NCI-H2029 treated with DMSO at 0.1 percent for 48 hours (cell line): ENCODE data around the gene SLC22A31.

Experiments
- DNase-seq: peaks from one replicate; lab custom pipeline; 2025; lab: John Stamatoyannopoulos, UW

Gene SLC22A31

DNA sequence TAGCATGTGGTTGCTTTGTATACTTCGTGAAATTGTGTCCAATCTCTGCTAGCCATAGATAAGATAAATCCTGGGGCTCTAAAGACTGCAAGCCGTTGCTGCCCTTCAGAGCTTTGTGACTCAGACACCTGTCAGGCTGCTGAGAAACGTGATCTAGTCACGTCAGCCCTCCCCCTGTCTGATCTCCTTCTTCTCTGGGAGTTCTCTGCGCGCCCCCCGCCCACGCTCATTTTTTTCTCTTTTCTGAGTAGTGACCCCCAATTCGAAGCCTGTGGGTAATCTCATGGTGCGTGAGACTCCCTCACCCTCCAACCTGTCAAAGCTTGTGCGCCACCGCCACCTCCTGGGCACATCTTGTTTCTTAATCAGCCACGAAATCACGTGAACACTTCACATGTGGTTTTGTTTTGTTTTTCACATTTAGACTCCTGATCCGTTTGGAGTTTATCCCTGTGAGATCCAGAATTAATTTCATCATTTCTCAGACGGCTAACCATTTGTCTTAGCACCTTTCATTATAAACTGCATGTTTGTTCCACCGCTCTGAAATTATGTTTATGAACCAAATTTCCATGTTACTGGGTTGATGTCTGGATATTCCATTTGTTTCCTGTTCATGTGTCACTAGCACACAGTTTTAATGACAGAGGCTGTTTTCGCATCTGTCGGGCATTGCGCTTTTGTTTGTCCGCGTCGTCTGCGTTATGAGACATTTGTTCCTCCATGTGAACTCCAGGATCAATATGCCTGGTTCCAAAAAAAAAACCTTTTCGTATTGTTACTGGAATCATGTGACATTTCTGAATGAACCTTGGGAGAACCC lies 16.2 kb upstream of the SLC22A31 start:
- DNase-seq: peak; percentile 8

DNA sequence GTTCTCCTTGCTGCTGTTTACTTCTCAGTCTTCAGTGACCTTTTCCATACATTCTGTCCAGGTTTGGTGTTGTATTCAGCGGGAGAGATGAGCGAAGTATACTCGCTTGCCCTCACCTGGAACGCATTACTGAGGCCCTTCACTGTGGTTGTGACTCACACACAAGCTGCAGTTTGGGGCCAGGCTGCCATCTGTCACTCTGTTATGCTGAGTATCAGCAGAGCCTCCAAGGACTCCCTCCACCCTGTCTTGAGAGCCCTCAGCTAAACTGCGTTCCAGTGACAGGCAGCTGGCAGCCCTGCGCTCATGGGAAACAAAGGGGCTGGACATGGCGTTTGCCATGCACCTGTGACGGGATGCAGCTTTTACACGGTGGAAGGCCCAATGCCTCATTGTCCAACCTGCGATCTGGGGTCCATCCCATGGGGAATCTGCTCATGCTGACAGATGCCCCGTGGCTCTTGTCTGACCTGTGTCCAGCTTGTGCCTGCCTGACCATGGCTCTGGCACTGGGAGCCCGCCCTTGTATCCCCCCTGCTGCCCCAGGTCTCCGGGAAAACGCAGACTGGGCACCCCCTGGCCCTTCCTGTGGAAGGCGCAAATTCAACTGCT lies 10.7 kb upstream of the SLC22A31 start:
- DNase-seq: no peak

DNA sequence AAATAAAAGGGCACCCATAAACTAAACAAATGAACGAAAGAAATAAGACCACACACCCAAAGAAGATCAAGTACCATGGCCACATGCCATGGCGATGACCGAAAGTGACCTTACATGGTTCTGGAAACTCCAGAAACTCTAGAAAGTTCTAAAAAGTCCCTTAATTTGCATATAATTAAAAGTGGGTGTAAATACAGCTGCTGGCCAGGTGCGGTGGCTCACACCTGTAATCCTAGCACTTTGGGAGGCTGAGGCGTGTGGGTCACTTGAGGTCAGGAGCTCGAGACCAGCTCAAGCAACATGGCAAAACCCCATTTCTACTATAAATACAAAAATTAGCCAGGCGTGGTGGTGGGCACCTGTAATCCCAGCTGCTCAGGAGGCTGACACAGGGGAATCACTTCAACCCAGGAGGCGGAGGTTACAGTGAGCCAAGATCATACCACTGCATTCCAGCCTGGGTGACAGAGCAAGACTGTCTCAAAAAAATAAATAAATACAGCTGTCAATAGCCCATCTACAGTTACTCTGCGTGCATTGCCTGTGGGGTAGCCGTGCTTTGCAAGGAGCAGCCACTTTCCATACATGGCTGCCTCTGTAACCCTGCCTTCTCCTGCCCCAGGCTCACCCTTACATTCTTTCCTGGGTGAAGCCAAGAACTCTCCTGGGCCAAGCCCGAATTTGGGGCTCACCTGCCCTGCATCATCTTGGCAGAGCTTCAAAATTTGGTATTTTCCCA lies 10.0 kb upstream of the SLC22A31 start:
- DNase-seq: no peak

DNA sequence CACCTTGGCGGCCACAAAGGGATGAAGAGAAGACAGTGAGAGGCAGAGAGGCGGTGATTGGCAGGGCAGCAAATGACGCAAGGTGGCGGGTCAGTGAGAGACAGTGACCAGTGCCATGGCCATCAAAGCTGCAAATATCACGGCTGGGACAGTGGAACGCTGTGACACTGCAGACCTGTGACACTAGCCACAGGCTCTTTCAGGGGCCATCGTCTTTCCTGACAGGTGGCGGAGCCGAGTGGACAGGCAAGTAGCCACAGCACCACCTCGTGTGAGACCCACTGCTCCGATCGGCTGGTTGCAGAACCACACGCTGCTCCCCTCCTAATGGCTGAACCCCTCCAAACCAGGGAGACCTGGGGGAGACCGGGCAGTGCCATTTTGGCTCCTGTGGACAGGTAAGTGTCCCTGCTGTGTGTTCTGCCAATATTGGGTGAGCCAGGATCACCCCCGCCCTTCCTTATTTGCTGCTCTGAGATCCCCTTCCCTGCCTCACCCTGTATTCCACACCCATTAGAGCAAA lies 9.2 kb upstream of the SLC22A31 start:
- DNase-seq: no peak

DNA sequence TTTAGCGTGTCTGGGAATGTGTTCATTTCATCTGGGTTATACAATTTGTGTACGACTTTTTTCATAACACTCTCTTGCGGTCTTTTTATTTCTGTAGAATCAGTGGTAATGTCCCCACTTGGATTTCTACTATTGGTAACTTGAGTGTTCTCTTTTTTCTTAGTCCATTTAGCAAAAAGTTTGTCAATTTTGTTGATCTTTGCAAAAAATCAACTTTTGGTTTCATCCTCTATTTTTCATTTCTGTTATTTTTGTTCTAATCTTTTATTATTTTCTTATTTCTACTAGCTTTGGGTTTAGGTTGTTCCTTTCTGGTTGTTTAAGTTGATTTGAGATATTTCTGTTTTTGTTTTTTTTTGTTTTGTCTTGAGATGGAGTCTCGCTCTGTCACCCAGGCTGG lies 7.7 kb upstream of the SLC22A31 start:
- no peak for DNase-seq

DNA sequence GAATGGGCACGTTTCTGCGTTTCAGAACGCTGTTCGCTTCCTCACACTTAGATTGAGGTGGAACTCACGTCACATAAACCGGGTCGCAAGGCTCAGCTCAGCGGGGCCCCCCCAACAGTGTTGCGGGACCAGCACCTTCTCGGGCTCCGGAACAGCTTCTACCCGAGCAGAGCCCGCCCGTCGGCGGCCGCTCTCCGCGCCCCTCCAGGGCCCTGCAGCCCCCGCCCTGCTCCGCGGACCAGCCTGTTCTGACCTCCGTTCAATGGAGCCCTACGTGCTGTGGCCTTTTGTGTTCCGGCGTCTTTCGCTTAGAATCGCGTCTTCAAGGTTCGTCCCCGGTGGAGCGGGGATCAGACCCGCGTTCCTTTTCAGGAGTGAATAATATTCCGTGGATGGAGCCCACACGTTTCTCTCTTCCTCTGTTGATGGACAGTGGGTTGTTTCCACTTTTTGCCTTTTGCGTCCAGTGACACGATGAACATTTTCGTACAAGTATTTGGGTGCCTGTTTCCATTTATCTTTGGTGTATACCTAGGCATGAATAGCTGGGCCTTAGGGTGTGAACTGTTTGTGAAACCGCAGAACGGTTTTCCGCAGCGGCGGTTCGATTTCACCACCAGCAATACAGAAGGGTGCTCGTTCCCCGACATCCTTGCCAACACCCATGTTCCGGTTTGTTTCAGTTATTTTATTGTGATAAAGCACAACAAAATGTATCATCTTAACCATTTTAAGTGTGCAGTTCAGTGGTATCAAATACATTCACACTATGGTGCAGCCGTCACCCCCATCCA lies 2.3 kb upstream of the SLC22A31 start:
- no peak for DNase-seq

DNA sequence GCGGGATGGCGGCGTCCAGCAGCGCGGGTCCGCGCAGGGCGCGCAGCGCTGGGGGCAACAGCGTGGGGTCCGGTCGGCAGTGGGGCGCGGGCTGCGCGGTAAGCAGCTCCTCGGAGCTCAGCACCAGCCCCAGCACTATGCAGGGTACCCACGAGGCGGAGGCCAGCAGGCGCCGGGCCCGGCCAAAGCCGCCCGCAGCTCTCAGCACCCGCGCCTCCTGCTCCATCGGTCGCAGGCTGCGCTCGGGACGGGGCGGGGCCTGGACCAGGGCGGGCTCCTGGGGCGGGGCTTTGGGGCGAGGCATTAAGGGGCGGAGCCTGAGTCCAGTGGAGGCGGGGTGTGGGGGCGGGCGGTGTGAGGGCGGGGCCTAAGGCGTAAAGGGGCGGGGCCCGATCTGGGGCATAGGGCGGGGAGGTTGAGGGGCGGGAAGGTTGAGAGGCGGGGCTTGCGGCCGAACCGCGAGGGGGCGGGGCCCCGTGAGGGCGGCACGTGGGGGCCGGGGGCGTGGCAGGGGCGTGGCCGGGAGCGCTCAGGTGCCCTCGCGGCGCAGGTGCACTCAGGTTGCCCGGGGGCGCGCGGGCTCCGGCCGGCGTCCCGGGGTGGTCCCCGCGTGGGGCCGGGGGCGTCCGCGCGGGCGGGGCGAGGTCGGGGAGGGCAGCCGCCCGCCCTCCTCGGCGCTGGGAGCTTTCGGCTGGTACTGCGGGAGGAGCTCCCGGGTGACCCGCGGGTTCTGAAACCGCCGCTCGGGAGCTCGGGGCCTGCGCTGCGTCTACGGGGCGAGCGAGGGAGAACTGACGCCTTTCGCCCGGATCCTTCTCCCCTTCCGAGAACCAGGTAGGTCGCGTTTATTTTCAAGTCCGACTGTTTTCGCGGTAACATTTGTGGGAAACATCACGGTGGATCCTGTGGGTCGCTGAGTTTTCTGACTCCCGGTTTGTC lies 1.4 kb upstream of the SLC22A31 start:
- DNase-seq: peak; percentile 9

DNA sequence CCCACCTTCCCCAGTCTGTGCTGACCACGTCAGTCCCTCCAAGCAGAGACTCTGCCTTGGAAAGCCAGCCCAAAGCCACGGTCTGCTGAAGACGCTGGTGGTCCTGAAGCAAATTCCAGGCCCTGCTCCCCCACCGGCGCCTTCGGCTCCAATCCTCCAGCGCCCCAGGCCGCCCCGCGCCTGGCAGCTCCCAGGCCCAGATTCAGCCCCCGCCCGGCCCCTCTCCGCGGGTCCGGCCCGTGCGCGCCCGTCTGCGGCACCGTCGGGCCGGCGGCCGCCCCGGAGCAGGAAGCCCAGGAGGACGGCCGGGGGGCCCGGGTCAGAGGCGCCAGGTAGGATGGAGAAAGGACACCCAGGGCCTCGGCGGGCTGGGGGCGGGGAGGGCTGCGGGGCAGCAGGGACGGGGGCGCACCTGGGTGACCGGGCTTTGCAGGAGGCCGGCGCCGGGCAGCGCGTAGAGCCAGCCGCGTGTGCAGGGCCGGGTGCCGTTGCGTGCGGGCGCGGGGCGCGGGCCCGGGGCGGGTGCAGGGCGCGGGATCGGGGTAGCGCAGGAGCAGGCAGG lies 594 bp upstream of the SLC22A31 start:
- no peak for DNase-seq

DNA sequence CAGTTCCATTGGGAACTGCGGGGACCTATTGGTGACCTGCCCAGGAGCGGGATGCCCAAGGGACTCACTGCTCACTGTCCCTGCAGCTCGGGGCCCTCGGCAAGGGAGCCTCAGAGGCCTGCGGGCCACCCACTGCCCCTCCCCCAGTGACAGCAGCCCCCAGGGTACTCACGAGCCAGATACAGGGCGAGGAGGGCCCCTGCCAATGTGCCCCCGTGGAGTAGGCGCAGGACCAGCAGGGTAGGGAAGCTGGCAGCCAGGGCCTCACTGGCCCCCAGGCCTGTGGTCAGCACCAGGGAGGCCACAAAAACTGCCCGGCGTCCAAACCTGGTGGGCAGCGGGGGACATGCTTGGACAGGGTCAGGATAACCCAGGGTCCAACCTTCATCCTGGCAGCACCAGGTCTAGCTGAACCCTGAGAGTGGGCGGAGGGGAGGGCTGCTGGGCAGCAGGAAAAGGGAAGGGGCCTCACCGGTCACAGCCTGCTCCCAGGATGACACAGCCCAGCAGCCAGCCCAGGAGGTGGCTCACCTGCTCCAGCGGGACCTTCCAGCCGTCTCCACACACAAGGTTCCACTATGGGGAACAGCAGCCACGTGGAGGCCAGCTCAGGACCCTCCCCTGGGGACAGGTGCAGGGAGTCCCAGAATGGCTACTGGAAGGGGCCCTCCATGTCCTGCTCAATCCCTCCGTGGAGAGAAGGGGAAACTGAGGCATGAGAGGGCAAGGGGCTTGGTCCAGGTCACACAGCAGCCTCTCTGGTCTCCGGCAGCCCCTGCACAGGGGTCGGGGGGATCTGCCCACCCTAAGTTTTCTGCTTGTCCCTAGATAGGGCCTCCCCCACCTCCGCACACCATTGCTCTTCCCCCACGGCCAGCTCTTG lies 855 bp downstream of the SLC22A31 start:
- no peak for DNase-seq

DNA sequence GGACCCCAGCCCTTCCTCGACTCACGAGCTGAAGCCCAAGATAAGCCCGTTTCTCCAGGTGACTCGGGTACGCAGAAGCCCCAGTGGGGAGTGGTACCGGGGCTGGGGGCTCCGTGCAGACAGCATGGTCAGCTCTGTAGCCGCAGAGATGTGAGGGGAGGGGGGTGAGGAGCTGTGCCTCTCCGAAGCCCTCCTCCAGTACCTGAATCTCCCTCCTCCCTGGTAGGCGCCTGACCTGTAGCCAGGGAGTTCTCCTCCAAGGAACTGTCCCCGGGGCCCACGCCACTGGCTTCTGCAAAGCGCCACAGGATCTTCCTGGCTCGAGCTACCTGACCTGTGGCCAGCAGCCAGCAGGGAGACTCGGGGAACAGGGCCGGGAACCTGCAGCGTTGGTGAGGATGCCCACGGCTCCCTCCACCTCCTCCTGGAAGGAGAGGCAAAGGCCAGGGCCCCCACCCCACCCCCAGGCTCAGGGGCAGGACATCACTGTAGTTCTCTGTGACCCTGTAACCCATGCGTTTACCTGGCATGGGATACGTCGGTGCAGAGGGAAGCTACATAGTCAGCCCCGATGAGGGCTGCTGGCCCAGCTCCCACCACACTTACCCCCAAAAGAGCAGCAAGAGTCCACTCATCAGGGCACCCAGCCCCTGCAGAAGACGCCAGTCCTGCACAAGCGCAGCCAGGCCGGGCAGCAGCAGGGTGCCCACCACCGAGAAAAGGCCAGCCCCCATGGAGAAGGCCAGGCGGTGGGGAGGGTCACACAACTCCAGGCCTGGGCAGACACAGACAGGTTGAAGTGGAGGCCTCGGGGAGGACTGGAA lies 1.7 kb downstream of the SLC22A31 start:
- DNase-seq: no peak

DNA sequence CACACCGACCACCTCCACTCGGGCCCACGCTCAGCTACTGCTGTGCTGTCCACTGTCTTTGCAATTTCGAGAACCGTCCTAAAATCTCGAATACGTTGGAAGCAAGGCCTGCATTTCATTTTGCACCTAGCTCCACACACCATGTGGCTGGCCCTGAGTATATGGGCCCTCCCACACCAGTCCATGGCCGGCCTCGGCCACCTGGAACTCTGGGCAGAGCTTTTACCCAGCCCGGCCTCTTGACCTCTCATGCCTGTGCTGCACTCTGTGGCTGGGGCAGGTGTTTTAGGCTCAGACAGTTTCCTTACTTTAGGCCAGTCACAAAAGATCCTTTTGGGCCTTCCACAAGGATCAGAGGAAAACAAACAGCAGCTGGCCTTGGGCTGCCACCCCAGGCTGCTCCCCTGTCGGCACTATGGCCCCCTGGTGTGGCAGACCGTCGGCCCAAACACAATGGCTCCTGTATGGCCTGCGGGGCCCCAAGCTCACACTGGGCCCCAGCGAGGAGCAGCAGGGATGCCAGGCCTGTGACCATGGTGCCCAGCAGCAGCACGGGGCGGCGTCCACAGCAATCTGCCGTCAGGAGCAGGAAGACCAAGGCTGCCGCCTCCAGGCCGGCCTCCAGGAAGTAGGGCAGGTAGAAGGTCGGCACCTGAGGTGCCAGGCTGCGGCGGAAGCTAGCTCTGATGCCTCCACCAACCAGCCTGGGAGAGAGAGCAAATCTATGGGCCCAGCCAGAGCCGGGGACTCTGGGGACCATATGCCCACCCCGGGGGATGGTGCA lies 2.5 kb downstream of the SLC22A31 start:
- no peak for DNase-seq

DNA sequence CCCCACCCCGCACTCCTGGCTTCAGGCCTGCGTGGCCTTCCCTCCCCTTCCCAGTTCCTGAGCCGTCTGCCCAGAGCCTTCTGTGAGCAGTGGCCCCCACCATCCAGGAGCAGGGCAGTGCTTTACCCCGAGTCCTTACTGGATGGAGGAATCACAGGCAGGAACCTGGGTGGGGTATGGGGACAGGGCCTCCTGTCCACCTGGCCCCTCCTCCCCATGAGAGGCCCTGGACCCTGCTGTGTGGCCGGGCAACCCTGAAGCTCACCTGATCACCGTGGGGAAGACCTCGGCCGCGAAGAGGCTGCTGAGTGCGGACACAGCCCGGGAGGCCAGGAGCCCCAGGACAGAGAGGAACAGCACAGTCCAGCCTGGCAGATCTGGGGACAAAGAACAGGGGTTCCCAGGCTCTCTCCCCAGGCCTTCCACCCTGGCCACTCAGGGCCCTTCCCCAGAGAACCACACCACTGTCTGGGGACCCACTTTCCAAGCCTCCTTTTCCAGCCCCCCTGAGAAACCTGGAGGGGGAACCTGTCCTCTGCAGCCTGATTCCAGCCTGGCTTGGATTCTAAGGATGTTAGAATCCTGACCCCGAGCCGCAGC lies 3.2 kb downstream of the SLC22A31 start:
- no peak for DNase-seq

DNA sequence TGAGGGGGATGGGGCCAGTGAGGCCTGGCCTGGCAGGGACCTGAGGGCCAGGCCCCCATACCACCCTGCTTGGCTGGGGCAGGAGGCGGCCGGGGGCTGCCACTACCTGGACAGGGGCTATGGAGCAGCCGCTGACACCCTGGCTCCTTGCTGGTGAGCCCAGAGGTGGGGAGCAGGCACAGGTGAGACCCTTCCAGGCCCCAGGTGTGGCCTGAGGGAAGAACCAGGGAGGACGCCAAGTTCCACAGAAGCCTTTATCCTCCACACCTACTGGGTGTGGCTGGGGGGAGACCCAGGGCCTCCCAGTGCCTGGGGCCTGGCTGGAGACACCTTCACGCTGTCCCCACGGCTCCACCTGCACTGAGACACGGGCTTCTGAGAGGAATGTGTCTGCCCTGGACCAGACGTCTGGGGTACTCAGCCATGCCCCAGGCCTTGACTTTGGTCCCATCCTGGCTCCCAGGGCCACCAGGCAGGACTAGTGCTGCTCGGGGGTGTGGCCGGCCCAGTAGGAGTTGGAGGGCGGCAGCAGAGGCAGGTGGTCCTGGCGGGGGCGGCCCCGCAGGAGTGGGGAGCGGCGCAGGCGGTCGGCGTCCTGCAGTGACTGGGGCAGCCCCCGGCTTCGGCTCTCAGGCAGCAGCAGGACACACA lies 4.7 kb downstream of the SLC22A31 start:
- DNase-seq: no peak

DNA sequence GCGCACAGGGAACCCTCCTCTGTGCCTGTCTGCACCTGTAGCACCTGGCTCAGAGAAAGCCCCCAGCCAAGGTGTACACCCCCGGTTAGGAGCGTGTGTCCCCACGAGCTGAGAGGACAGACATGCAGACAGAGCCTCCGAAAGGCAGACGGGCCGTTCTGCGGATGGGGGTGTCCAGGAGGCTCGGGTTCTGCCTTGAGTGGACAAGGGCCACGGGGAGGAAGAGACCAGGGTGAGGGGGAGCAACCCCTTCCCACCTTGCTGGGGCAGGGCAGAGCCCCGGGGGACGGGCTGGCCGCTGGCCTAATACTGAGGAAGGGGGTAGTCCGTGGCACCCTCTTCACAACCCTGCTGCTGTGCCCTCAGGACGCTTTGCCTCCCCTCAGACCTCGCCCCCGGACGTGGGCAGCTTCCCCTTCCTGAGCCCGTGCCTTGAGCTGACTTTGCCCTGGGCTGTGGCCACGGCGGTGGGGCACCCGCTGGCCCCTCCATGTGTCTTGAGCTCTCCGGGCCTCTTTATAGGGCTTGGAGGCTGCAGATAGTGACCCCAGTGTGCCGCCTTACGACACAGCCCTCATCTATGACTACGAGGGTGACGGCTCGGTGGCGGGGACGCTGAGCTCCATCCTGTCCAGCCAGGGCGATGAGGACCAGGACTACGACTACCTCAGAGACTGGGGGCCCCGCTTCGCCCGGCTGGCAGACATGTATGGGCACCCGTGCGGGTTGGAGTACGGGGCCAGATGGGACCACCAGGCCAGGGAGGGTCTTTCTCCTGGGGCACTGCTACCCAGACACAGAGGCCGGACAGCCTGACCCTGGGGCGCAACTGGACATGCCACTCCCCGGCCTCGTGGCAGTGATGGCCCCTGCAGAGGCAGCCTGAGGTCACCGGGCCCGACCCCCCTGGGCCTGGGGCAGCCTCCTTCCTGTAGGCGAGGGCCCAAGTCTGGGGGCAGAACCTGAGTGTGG lies 5.7 kb downstream of the SLC22A31 start:
- no peak for DNase-seq

DNA sequence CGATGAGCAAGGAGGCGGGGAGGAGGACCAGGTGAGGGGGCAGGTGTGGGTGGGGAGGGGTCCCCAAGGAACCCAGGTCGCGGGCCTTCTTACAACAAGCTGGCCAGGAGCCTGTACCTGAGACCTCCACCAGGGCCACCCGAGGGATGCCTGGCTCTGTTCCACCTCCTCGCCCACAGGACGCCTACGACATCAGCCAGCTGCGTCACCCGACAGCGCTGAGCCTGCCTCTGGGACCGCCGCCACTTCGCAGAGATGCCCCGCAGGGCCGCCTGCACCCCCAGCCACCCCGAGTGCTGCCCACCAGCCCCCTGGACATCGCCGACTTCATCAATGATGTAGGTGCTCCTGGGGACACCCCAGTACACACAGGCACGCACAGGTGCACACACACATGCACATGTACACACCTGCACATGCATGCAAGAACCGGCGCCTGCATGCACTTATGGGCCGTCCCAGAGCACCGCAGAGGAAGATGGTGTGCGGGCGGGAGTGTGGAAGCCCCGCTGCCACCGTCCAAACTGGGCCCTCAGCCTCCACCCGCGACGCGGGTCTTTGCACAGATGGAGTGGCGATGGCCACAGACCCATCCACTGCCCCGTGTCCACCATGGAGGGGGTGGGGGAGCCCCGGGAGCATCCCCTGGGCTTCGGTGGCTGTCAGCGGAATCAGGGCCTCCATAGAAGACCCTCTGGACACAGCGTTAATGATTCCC lies 6.6 kb downstream of the SLC22A31 start:
- no peak for DNase-seq
